OCI-LY3 (cell line): ENCODE results near the gene NCMAP.

Experiments used
- H2AFZ ChIP-seq: fragments of 200-600, 300-600 bp; shearing (Covaris generic); 2 replicates; pipeline ENCODE4 v1.6.0; 2014; ENCODE audit warnings: antibody characterized with exemption, low read depth, low read length
- H3K27ac ChIP-seq: fragments of 200-600, 300-600 bp; sonication (generic); 2 replicates; pipeline ENCODE4 v1.5.1; 2014; ENCODE audit warnings: mild to moderate bottlenecking, low read length, moderate library complexity, mixed read lengths
- H3K27me3 ChIP-seq: fragments of 200-600, 300-600 bp; sonication (generic); 2 replicates; pipeline ENCODE4 v1.6.1; 2014; ENCODE audit warnings: low read depth, low read length, mixed read lengths
- H3K36me3 ChIP-seq: fragments of 200-600, 300-600 bp; sonication (generic); replicated peaks from 2 replicates; pipeline ENCODE3; 2014; ENCODE audit warnings: low read depth, low read length, mixed read lengths
- H3K4me1 ChIP-seq: fragments of 300-600, 200-600 bp; sonication (generic); 2 replicates; pipeline ENCODE4 v1.6.1; 2014; ENCODE audit warnings: low read length, mixed read lengths
- H3K4me2 ChIP-seq: fragments of 200-600, 300-600 bp; sonication (generic); 2 replicates; pipeline ENCODE4 v1.6.1; 2014; ENCODE audit warnings: low read length, mixed read lengths
- H3K4me3 ChIP-seq: fragments of 300-600, 200-600 bp; sonication (generic); 2 replicates; pipeline ENCODE4 v1.5.1; 2014; ENCODE audit warnings: antibody characterized with exemption, mild to moderate bottlenecking, low read length, moderate library complexity
- H3K79me2 ChIP-seq: fragments of 300-600, 200-600 bp; shearing (Covaris generic); 2 replicates; pipeline ENCODE4 v1.6.1; 2014; ENCODE audit warnings: mild to moderate bottlenecking, low read length, mixed read lengths
- H3K9ac ChIP-seq: fragments of 300-600, 200-600 bp; shearing (Covaris generic); 2 replicates; pipeline ENCODE4 v1.6.0; 2014; ENCODE audit warnings: mild to moderate bottlenecking, low read length, moderate library complexity
- H3K9me3 ChIP-seq: fragments of 200-600, 300-600 bp; shearing (Covaris generic); 2 replicates; pipeline ENCODE4 v1.6.1; 2014; ENCODE audit warnings: low read length, mixed read lengths; ENCODE audit not compliant: insufficient read depth
- H4K20me1 ChIP-seq: fragments of 200-600, 300-600 bp; sonication (generic); 2 replicates; pipeline ENCODE4 v1.6.1; 2016; ENCODE audit warnings: low read length, mixed read lengths; ENCODE audit not compliant: insufficient read depth
- CTCF ChIP-seq: fragments of 200-600, 300-600 bp; sonication (generic); IDR thresholded peaks from 2 replicates; pipeline ENCODE4 v1.5.1; 2014; ENCODE audit warnings: antibody characterized with exemption, low read length, low read depth
- EZH2phosphoT487 ChIP-seq: fragments of 200-600 bp; shearing (Covaris generic); IDR thresholded peaks from 2 replicates; pipeline ENCODE4 v1.6.1; 2018; ENCODE audit warnings: antibody characterized with exemption, mixed run types, low read depth

NCMAP gene

GRCh38 chr1:24578846-24579245 is 23.0 kb downstream of the NCMAP start:
- no peaks in the 10 kb centered on the region for H3K36me3 ChIP-seq
- H3K27ac ChIP-seq = no peak overlapping the region
- H3K27me3 ChIP-seq = no peaks in the 10 kb centered on the region
- H3K4me1 ChIP-seq = no peaks in the 10 kb centered on the region; the same call in 1 of the 2 replicates
- no peak overlapping the region for H2AFZ ChIP-seq
- no peaks in the 10 kb centered on the region for H3K79me2 ChIP-seq
- H4K20me1 ChIP-seq = no peaks in the 10 kb centered on the region
- no peaks in the 10 kb centered on the region for H3K9me3 ChIP-seq
- no peak overlapping the region for H3K9ac ChIP-seq
- TF ChIP-seq EZH2phosphoT487 (no peak), CTCF (no peak)
- no peak overlapping the region for H3K4me3 ChIP-seq
- no peak overlapping the region for H3K4me2 ChIP-seq

- no peak overlapping the region for H2AFZ ChIP-seq
- H3K9ac ChIP-seq = no peak overlapping the region
- no peak overlapping the region for H3K4me3 ChIP-seq
- peaks cover 6% of the 10 kb centered on the region; the same call in 1 of the 2 replicates for H3K4me1 ChIP-seq
- no peaks in the 10 kb centered on the region for H3K36me3 ChIP-seq
- TF ChIP-seq EZH2phosphoT487 = no peak
- no peak for TF ChIP-seq CTCF
- no peaks in the 10 kb centered on the region for H3K79me2 ChIP-seq
- H3K9me3 ChIP-seq = no peaks in the 10 kb centered on the region
- H4K20me1 ChIP-seq = no peaks in the 10 kb centered on the region
- H3K27me3 ChIP-seq = peaks cover 7% of the 10 kb centered on the region
- H3K27ac ChIP-seq = no peak overlapping the region
- H3K4me2 ChIP-seq = no peak overlapping the region
Observed at GRCh38 chr1:24580756-24581155, 24.9 kb downstream of the NCMAP start.

- TF ChIP-seq CTCF (no peak), EZH2phosphoT487 (no peak)
- H3K79me2 ChIP-seq = no peaks in the 10 kb centered on the region
- H3K27ac ChIP-seq = no peak overlapping the region
- no peak overlapping the region for H3K4me2 ChIP-seq
- H3K27me3 ChIP-seq = peaks cover 9% of the 10 kb centered on the region
- no peaks in the 10 kb centered on the region for H4K20me1 ChIP-seq
- peaks cover 11% of the 10 kb centered on the region; the same call in 1 of the 2 replicates for H3K4me1 ChIP-seq
- H3K36me3 ChIP-seq = no peaks in the 10 kb centered on the region
- no peak overlapping the region for H3K9ac ChIP-seq
- H3K9me3 ChIP-seq = no peaks in the 10 kb centered on the region
- H2AFZ ChIP-seq = no peak overlapping the region
- no peak overlapping the region for H3K4me3 ChIP-seq
Observed at GRCh38 chr1:24584171-24584647, 28.3 kb downstream of the NCMAP start.

GRCh38 chr1:24586119-24586518 is 30.2 kb downstream of the NCMAP start:
- Histone ChIP-seq H3K36me3 (no peaks in the 10 kb centered on the region), H3K4me2 (no peak overlapping the region), H3K79me2 (no peaks in the 10 kb centered on the region), H3K4me3 (no peak overlapping the region), H3K27me3 (peaks cover 9% of the 10 kb centered on the region), H2AFZ (no peak overlapping the region), H3K4me1 (peaks cover 11% of the 10 kb centered on the region; the same call in 1 of the 2 replicates), H3K9ac (no peak overlapping the region), H4K20me1 (no peaks in the 10 kb centered on the region), H3K9me3 (no peaks in the 10 kb centered on the region), H3K27ac (no peak overlapping the region)
- no peak for TF ChIP-seq EZH2phosphoT487
